T-helper 2 cell treated with Interferon-gamma antibody and Interleukin-4, amounts not matched to agents 5 μg/mL and 100 μg/mL, for 36 hours (primary cell): ENCODE results near the gene KRT10.

ENCODE experiments used
- DNase-seq: peaks from one replicate; pipeline ENCODE4 v3.0.0; 2021; ENCODE audit warnings: low spot score
- H3K27ac Mint-ChIP-seq: one replicate; pipeline ENCODE4 v1.8.0; 2021; ENCODE audit warnings: mild to moderate bottlenecking, mixed read lengths
- H3K27me3 Mint-ChIP-seq: one replicate; pipeline ENCODE4 v1.8.0; 2021; ENCODE audit warnings: low read depth, mixed read lengths
- H3K36me3 Mint-ChIP-seq: one replicate; pipeline ENCODE4 v1.8.0; 2021; ENCODE audit warnings: low read depth, mixed read lengths
- H3K4me1 Mint-ChIP-seq: one replicate; pipeline ENCODE4 v1.8.0; 2021; ENCODE audit warnings: low read depth, mixed read lengths
- H3K4me3 Mint-ChIP-seq: one replicate; pipeline ENCODE4 v1.8.0; 2022; ENCODE audit warnings: mild to moderate bottlenecking, moderate library complexity, mixed read lengths
- H3K9me3 Mint-ChIP-seq: one replicate; pipeline ENCODE4 v1.8.0; 2021; ENCODE audit warnings: mixed read lengths

KRT10 gene

GRCh38 chr17:40809721-40810421, 12.5 kb downstream of the KRT10 start:
- Mint-ChIP-seq H3K4me1 (no peaks in the 10 kb centered on the region), H3K27ac (no peak overlapping the region), H3K9me3 (no peaks in the 10 kb centered on the region), H3K36me3 (no peaks in the 10 kb centered on the region), H3K4me3 (no peak overlapping the region), H3K27me3 (peaks cover 79% of the 10 kb centered on the region)
- no peak for DNase-seq

DNA sequence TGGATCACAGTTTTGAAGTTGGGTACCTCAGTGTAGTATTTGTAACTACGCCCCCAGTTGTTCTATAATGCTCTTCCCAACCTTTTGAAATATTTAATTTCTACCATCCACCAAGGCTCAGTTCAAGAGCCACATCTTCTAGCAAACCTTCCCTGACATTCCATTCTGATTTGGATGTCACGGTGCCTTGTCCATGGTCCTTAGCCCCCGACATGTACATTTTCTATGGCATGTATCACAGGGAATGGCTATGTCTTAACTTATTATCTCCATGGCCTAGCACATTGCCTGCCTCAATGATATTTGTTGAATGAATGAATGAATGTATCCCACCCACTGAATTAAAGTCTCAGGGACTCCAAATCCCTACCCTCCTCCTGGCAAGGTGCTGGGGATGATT, 16.3 kb downstream of the KRT10 start:
- DNase-seq, result no peak
- peaks cover 3% of the 10 kb centered on the region for H3K4me1 Mint-ChIP-seq
- no peak overlapping the region for H3K4me3 Mint-ChIP-seq
- H3K9me3 Mint-ChIP-seq, result no peaks in the 10 kb centered on the region
- H3K27ac Mint-ChIP-seq, result no peak overlapping the region
- no peaks in the 10 kb centered on the region for H3K36me3 Mint-ChIP-seq
- peaks cover 62% of the 10 kb centered on the region for H3K27me3 Mint-ChIP-seq

GRCh38 chr17:40803617-40804082, 18.8 kb downstream of the KRT10 start:
- Mint-ChIP-seq H3K4me1 (peaks cover 3% of the 10 kb centered on the region), H3K36me3 (no peaks in the 10 kb centered on the region), H3K4me3 (no peak overlapping the region), H3K9me3 (no peaks in the 10 kb centered on the region), H3K27me3 (peaks cover 47% of the 10 kb centered on the region), H3K27ac (no peak overlapping the region)
- peak; percentile 57 for DNase-seq

- Mint-ChIP-seq H3K36me3 (no peaks in the 10 kb centered on the region), H3K4me3 (no peak overlapping the region), H3K9me3 (no peaks in the 10 kb centered on the region), H3K27me3 (peaks cover 33% of the 10 kb centered on the region), H3K4me1 (peaks cover 3% of the 10 kb centered on the region), H3K27ac (no peak overlapping the region)
- DNase-seq, result no peak
These were observed 21.3 kb downstream of the KRT10 start for GRCh38 chr17:40801157-40801556.

- no peaks in the 10 kb centered on the region for H3K36me3 Mint-ChIP-seq
- H3K27me3 Mint-ChIP-seq, result peaks cover 30% of the 10 kb centered on the region
- DNase-seq, result no peak
- H3K27ac Mint-ChIP-seq, result no peak overlapping the region
- peaks cover 3% of the 10 kb centered on the region for H3K4me1 Mint-ChIP-seq
- no peak overlapping the region for H3K4me3 Mint-ChIP-seq
- H3K9me3 Mint-ChIP-seq, result no peaks in the 10 kb centered on the region
These were observed 22.0 kb downstream of the KRT10 start for GRCh38 chr17:40800381-40800780.

DNA sequence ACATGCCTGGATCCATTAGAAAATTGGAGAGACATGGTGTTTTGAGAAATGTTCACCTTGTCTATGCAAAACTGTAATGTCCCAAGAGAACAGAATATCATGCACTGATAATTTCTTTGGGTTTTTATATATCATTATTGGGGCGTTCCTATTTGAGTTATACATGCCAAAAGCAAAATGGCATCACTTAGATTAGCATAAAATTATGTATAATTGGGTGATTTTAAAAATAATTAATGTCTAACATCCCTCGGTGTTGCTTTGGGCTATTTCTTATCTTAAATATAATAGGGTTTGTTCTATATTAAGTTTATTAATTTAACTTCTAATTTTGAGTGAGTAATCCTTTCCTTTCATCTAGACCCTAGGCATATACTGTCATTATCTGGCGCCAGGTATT, 22.6 kb downstream of the KRT10 start, which contains the start of gene KRT28:
Gene KRT28, minus strand, starts transcription at position 101 of the 400 bp plus-strand sequence. Its CDS starts 66 bp downstream, at position 35.
- Mint-ChIP-seq H3K27me3 (peaks cover 24% of the 10 kb centered on the region), H3K4me1 (peaks cover 3% of the 10 kb centered on the region), H3K27ac (no peak within 1 kb of the TSS), H3K9me3 (no peaks in the 10 kb centered on the region), H3K4me3 (no peak within 1 kb of the TSS), H3K36me3 (no peaks in the 10 kb centered on the region)
- no peak for DNase-seq

- Mint-ChIP-seq H3K9me3 (no peaks in the 10 kb centered on the region), H3K36me3 (no peaks in the 10 kb centered on the region), H3K27me3 (peaks cover 22% of the 10 kb centered on the region), H3K4me1 (no peaks in the 10 kb centered on the region), H3K27ac (no peak overlapping the region), H3K4me3 (no peak overlapping the region)
- no peak for DNase-seq
These were observed 25.6 kb downstream of the KRT10 start for GRCh38 chr17:40796846-40797245.

GRCh38 chr17:40795019-40795667, 27.3 kb downstream of the KRT10 start:
- no peak for DNase-seq
- no peaks in the 10 kb centered on the region for H3K4me1 Mint-ChIP-seq
- no peak overlapping the region for H3K27ac Mint-ChIP-seq
- no peak overlapping the region for H3K4me3 Mint-ChIP-seq
- no peaks in the 10 kb centered on the region for H3K36me3 Mint-ChIP-seq
- peaks cover 25% of the 10 kb centered on the region for H3K27me3 Mint-ChIP-seq
- H3K9me3 Mint-ChIP-seq, result no peaks in the 10 kb centered on the region

GRCh38 chr17:40794466-40794865, 27.9 kb downstream of the KRT10 start:
- Mint-ChIP-seq H3K27me3 (peaks cover 25% of the 10 kb centered on the region), H3K4me3 (no peak overlapping the region), H3K27ac (no peak overlapping the region), H3K9me3 (no peaks in the 10 kb centered on the region), H3K36me3 (no peaks in the 10 kb centered on the region), H3K4me1 (no peaks in the 10 kb centered on the region)
- no peak for DNase-seq

DNA sequence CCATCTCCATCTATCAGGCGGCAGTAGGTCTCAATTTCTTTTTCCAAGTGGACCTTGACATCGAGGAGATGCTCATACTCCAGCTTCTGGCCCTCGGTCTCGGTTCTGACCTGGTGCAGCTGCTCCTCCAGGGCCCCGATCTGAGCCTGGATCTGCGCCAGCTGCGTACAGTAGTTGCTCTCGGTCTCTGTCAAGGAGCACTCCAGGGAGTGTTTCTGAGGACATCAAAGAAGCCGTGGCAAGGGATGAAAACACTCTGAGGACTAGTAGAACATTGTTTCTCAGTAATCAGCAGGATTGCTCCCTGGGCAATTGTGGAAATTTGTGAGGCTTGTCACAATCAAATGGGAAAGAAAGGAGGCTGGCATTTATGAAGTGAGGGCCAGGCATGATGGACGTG, 28.6 kb downstream of the KRT10 start:
- H3K36me3 Mint-ChIP-seq, result no peaks in the 10 kb centered on the region
- no peak overlapping the region for H3K27ac Mint-ChIP-seq
- DNase-seq, result no peak
- no peak overlapping the region for H3K4me3 Mint-ChIP-seq
- H3K9me3 Mint-ChIP-seq, result no peaks in the 10 kb centered on the region
- no peaks in the 10 kb centered on the region for H3K4me1 Mint-ChIP-seq
- peaks cover 22% of the 10 kb centered on the region for H3K27me3 Mint-ChIP-seq

GRCh38 chr17:40791787-40792436, 30.5 kb downstream of the KRT10 start:
- H3K36me3 Mint-ChIP-seq, result no peaks in the 10 kb centered on the region
- H3K9me3 Mint-ChIP-seq, result no peaks in the 10 kb centered on the region
- DNase-seq, result no peak
- no peak overlapping the region for H3K27ac Mint-ChIP-seq
- no peak overlapping the region for H3K4me3 Mint-ChIP-seq
- no peaks in the 10 kb centered on the region for H3K4me1 Mint-ChIP-seq
- peaks cover 23% of the 10 kb centered on the region for H3K27me3 Mint-ChIP-seq

DNA sequence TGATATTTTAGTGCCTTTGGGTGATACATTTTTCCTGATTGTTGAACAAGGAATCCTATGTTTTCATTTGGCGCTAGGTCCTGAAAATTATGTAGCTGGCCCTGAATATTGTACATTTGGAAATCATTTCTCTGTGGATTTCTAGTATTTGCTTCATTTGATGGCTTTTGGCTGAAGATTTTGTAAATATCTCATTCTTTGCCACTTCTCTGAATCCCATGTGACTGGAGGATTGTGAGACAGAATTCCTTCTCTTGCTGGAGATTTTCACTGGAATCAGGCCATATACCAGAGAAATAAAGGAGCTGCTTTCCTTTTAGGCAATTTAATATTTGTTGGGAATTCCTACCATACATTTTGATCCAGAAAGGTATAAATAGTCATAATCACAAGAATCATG, 31.3 kb downstream of the KRT10 start:
- no peak overlapping the region for H3K4me3 Mint-ChIP-seq
- no peaks in the 10 kb centered on the region for H3K36me3 Mint-ChIP-seq
- peaks cover 20% of the 10 kb centered on the region for H3K27me3 Mint-ChIP-seq
- no peak overlapping the region for H3K27ac Mint-ChIP-seq
- DNase-seq, result no peak
- H3K4me1 Mint-ChIP-seq, result no peaks in the 10 kb centered on the region
- no peaks in the 10 kb centered on the region for H3K9me3 Mint-ChIP-seq

- no peak within 1 kb of the TSS for H3K4me3 Mint-ChIP-seq
- H3K27me3 Mint-ChIP-seq, result peaks cover 38% of the 10 kb centered on the region
- DNase-seq, result no peak
- H3K36me3 Mint-ChIP-seq, result no peaks in the 10 kb centered on the region
- peaks cover 1% of the 10 kb centered on the region for H3K4me1 Mint-ChIP-seq
- H3K9me3 Mint-ChIP-seq, result no peaks in the 10 kb centered on the region
- no peak within 1 kb of the TSS for H3K27ac Mint-ChIP-seq
These were observed 40.0 kb downstream of the KRT10 start, which contains the start of gene KRT27 for GRCh38 chr17:40782450-40782849. Gene KRT27 (minus strand): TSS chr17:40782550. CDS start chr17:40782493, 57 bp downstream.
